GM21526 (cell line): ENCODE results near the gene MAN2A2.

Experiments
- ATAC-seq: cut with Tn5 transposase; IDR thresholded peaks from one replicate; pipeline ENCODE4 v1.9.1; 2021; ENCODE audit warnings: moderate library complexity; ENCODE audit not compliant: unreplicated experiment, low FRiP score

Gene MAN2A2

GRCh38 chr15:90957031-90957790 is 54.1 kb downstream of the MAN2A2 start:
- no peak for ATAC-seq

- no peak for ATAC-seq
Observed at GRCh38 chr15:90957791-90958190, 54.7 kb downstream of the MAN2A2 start.

GRCh38 chr15:90959028-90959595 is 56.0 kb downstream of the MAN2A2 start:
- no peak for ATAC-seq

- no peak for ATAC-seq
Observed at GRCh38 chr15:90959894-90960293, 56.8 kb downstream of the MAN2A2 start.

GRCh38 chr15:90960298-90961091 is 57.4 kb downstream of the MAN2A2 start:
- ATAC-seq = no peak

- no peak for ATAC-seq
Observed at GRCh38 chr15:90962021-90962420, 58.9 kb downstream of the MAN2A2 start.

- ATAC-seq = no peak
Observed at GRCh38 chr15:90966262-90966661, 63.2 kb downstream of the MAN2A2 start.

- no peak for ATAC-seq
Observed at GRCh38 chr15:90967206-90967605, 64.1 kb downstream of the MAN2A2 start.

GRCh38 chr15:90968434-90968833 is 65.3 kb downstream of the MAN2A2 start:
- no peak for ATAC-seq

- no peak for ATAC-seq
Observed at GRCh38 chr15:90970274-90970673, 67.2 kb downstream of the MAN2A2 start.

- no peak for ATAC-seq
Observed at GRCh38 chr15:90972133-90972532, 69.0 kb downstream of the MAN2A2 start.
